Stimulated activated CD8-positive, alpha-beta memory T cell treated with anti-CD3 and anti-CD28 coated beads, Interleukin-12 subunit alpha, Interleukin-12 subunit beta, amount 100 ng/mL, for 24 hours (primary cell): ENCODE data around the gene PPP4R3B.

Source experiments
- DNase-seq: peaks from one replicate; pipeline ENCODE4 v3.0.0-alpha.2; 2020; ENCODE audit errors: extremely low read depth

Gene PPP4R3B

GRCh38 chr2:55511508-55512124, 105.8 kb downstream of the PPP4R3B start:
- DNase-seq = no peak

DNA sequence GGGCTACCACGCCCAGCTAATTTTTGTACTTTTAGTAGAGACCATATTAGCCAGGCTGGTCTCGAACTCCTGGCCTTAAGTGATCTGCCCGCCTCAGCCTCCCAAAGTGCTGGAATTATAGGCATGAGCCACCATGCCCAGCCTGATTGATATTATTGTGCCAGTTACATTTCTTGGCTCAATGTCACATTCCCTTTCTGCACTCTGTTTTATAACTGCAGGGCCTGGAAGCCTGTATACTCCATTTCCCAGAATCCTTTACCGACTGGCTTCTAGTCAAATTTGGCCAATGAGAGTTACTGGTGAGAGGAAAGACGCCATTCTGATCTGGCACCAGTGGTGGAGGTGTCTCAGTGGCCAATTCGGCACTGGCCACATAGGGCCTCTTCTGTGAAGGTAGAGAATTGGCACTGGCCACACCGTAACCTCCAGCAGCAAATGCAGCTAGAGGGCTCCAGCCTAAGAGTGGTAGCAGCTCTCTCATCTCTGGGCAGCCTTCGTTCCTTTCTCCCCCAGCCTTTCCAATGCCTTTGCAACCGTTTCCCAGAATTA, 114.8 kb downstream of the PPP4R3B start:
- DNase-seq = no peak

GRCh38 chr2:55500025-55500424, 117.4 kb downstream of the PPP4R3B start:
- no peak for DNase-seq

DNA sequence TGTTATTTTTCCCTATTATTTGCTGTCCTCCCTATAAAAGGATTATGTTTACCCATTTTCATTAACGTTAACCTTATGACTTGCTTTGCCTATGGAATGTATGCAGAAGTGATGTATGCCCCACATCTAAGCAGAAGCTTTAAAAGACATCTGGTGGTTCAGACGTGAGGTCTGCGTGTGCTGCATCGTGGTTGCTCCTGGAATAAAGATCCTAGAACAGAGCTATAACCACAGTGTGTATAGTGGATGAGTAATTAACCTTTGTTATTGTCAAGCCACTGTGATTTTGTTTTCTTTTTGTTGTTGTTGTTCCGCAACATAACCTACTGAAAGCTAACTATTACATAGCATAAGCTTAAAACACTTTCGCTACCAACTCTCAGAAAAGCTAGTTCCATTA, 118.8 kb downstream of the PPP4R3B start:
- no peak for DNase-seq
